NCI-H1930 (cell line): ENCODE results near the gene GRHL1.
"Not testable (repeated sequence)": the region's sequence is repeated elsewhere in the genome, so short reads cannot be mapped to it uniquely, and the experiment has no call there.

Experiments used
- DNase-seq, 2 experiments: peaks; one replicate each; lab custom pipeline; 2025; lab: John Stamatoyannopoulos, UW

GRHL1 gene

GRCh38 chr2:9951522-9952285, at the start of gene GRHL1:
GRHL1 (plus strand) TSS chr2:9951693; CDS start chr2:9951834, 141 bp downstream.
- DNase-seq: peak; percentile 82 to 94

GRCh38 chr2:9905413-9905812, 46.1 kb upstream of the GRHL1 start:
- DNase-seq: no peak

GRCh38 chr2:9907402-9907801, 44.1 kb upstream of the GRHL1 start:
- DNase-seq: no peak

GRCh38 chr2:9908639-9909038, 42.9 kb upstream of the GRHL1 start:
- DNase-seq: peak in 1 of 2 experiments; percentile 1

- no peak for DNase-seq
Observed at GRCh38 chr2:9909106-9909505, 42.4 kb upstream of the GRHL1 start.

- no peak for DNase-seq
Observed at GRCh38 chr2:9910699-9911098, 40.8 kb upstream of the GRHL1 start.

- no peak for DNase-seq
Observed at GRCh38 chr2:9912468-9912867, 39.0 kb upstream of the GRHL1 start.

GRCh38 chr2:9914384-9915065, 37.0 kb upstream of the GRHL1 start:
- no peak for DNase-seq

GRCh38 chr2:9918275-9918674, 33.2 kb upstream of the GRHL1 start:
- DNase-seq: no peak

- DNase-seq: no peak
Observed at GRCh38 chr2:9919512-9919911, 32.0 kb upstream of the GRHL1 start.

GRCh38 chr2:9927020-9927419, 24.5 kb upstream of the GRHL1 start:
- not testable (repeated sequence) for DNase-seq

GRCh38 chr2:9937258-9937657, 14.2 kb upstream of the GRHL1 start:
- no peak for DNase-seq

- no peak for DNase-seq
Observed at GRCh38 chr2:9937968-9938367, 13.5 kb upstream of the GRHL1 start.

GRCh38 chr2:9939587-9940485, 11.7 kb upstream of the GRHL1 start:
- DNase-seq: no peak

- no peak for DNase-seq
Observed at GRCh38 chr2:9941196-9941995, 10.1 kb upstream of the GRHL1 start.

GRCh38 chr2:9941996-9942390, 9.5 kb upstream of the GRHL1 start:
- no peak for DNase-seq

GRCh38 chr2:9944330-9944758, 7.1 kb upstream of the GRHL1 start:
- no peak for DNase-seq

GRCh38 chr2:9945596-9945995, 5.9 kb upstream of the GRHL1 start:
- DNase-seq: no peak

GRCh38 chr2:9946076-9946475, 5.4 kb upstream of the GRHL1 start:
- no peak for DNase-seq

- DNase-seq: no peak
Observed at GRCh38 chr2:9946818-9947217, 4.7 kb upstream of the GRHL1 start.

GRCh38 chr2:9948721-9949120, 2.8 kb upstream of the GRHL1 start:
- no peak for DNase-seq
